HepG2 (cell line): ENCODE data around the gene CPXM1. TPM values are rescaled to one million over a fixed set of nuclear protein-coding genes. Genes with fewer than 3 reads are reported as not detected.

ENCODE experiments used
- CBX2 ChIP-seq, 2 experiments: fragments of 200-600 bp in 1 of 2; sonication (generic); formaldehyde crosslinking in 1 of 2; IDR thresholded peaks; 2 replicates each; pipeline versions ENCODE4 v1.7.0 to v1.8.1; 2018 to 2022; ENCODE audit warnings: low read depth in 2 of 2, low read length in 1 of 2, mild to moderate bottlenecking in 1 of 2, missing genetic modification reagents in 1 of 2
- HDAC2 ChIP-seq: sonication (generic); formaldehyde crosslinking; IDR thresholded peaks from 2 replicates; pipeline ENCODE4 v1.4.0; 2020; ENCODE audit warnings: missing genetic modification reagents
- IRF1 ChIP-seq: sonication (generic); formaldehyde crosslinking; IDR thresholded peaks from 2 replicates; pipeline ENCODE4 v1.4.0; 2020; ENCODE audit warnings: low read depth, mild to moderate bottlenecking, missing genetic modification reagents
- MAFK ChIP-seq, 2 experiments: IDR thresholded peaks in 1 of 2; conservative IDR thresholded peaks in 1 of 2; 2 replicates each; pipeline ENCODE4 v1.6.1; 2011; ENCODE audit warnings: improper control_type of control experiment in 2 of 2, low read length in 2 of 2
- RERE ChIP-seq: IDR thresholded peaks from 2 replicates; pipeline ENCODE4 v1.6.1; 2016; ENCODE audit warnings: low read depth, missing genetic modification reagents, missing compliant biosample characterization
- ZNF317 ChIP-seq: sonication (generic); formaldehyde crosslinking; IDR thresholded peaks from 2 replicates; pipeline ENCODE4 v1.5.0; 2020; ENCODE audit warnings: mild to moderate bottlenecking, missing genetic modification reagents
- ZNF468 ChIP-seq: sonication (generic); formaldehyde crosslinking; IDR thresholded peaks from 2 replicates; pipeline ENCODE4 v1.8.0; 2022; ENCODE audit warnings: mild to moderate bottlenecking, moderate library complexity, missing genetic modification reagents
- polyA plus RNA-seq, 8 experiments: library from polyadenylated mRNA; depleted of rRNA in 3 of 8; stranded (reverse) in 7 of 8; unstranded in 1 of 8; fragments of >200 nt; fragmentation: Illumina TruSeq in 4 of 8; extraction: Trizol in 4 of 8; gene quantifications; 2 replicates each; pipeline versions ENCODE4 v1.2.1 to v1.2.3, GENCODE V29; 2011 to 2016; ENCODE audit warnings: low read depth in 4 of 8, missing spikeins in 1 of 8, mixed read lengths in 1 of 8; ENCODE audit not compliant: insufficient read depth in 1 of 8
- total RNA-seq, 5 experiments: library from RNA; depleted of rRNA; stranded (reverse); fragments of >200 nt; fragmentation: Illumina TruSeq; extraction: Trizol; gene quantifications; 2 replicates each; pipeline ENCODE4 v1.2.3, GENCODE V29; 2016; ENCODE audit warnings: low read depth in 1 of 5
- TF ChIP-seq, protein P1 (sequence below): sonication (generic); formaldehyde crosslinking; IDR thresholded peaks from 2 replicates; pipeline ENCODE4 v1.4.0; 2020; ENCODE audit warnings: mild to moderate bottlenecking, missing genetic modification reagents
- TF ChIP-seq, protein P2 (sequence below): IDR thresholded peaks from 2 replicates; pipeline ENCODE4 v1.6.1; 2016; ENCODE audit warnings: mild to moderate bottlenecking
- TF ChIP-seq, protein P3 (sequence below): sonication (generic); formaldehyde crosslinking; IDR thresholded peaks from 2 replicates; pipeline ENCODE4 v1.4.0; 2020; ENCODE audit warnings: missing genetic modification reagents, mild to moderate bottlenecking, borderline replicate concordance

CPXM1 gene
- total and polyA plus RNA-seq, 2 of the 13 experiments (the other 11 are each of a cell fraction or from before 2014, with no cell fraction given): 0.07 TPM; not detected in 1

DNA sequence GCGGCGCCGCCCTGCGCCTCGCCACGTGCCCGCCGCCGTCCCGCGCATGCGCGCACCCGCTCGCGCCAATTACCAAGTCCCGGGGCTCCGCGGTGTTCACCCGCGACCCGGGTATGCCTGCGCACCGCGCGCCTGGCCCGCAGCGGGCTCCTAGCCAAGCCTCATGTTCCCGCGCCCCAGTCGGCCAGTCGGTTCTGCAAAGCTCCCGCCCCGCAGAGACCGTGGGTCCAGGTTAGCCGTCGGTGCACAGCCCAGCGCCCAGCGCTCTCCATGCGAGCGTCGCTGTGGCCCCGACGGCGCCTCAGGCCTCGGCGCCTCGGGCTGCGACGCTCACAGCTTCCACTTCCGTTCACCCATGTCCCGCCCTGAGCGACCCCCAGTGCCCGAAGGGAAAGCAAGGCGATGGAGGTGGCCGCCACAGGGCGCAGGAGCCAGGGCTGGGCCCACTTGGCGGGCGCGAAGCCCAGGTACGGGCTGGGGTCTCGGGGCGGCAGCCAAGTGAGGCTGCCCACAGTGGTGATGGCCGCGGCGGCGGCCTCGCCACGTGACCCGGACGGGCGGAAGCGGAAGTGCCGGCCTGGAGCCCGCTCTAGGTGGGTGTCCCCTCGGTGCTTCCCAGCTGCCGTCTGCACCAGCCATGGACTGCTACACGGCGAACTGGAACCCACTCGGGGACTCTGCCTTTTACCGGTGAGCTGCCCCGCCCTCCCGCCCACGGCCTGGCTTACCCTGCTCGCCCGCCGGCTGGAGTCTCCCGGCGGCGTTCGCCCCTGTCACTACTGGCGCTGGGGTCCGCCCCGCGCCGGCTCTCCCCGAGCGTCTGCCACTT, 39.9 kb upstream of the CPXM1 start, which contains the start of the genes PCED1A and VPS16 (continued):
- TF ChIP-seq RERE (no peak), IRF1 (CRISPR knock-in tag) (peak; percentile 68; the same call in 1 of the 2 replicates), ZNF468 (CRISPR knock-in tag) (peak; percentile 81; the same call in 1 of the 2 replicates), HDAC2 (CRISPR knock-in tag) (peak; percentile 59), ZNF317 (peak; percentile 83), CBX2 (IDR thresholded peaks at IDR 0.05; ENCODE audit: low read depth, low read length) (no peak), CBX2 (CRISPR knock-in tag; IDR thresholded peaks at IDR 0.05; ENCODE audit: low read depth) (no peak; the same call in 1 of the 2 replicates), MAFK (conservative IDR thresholded peaks at IDR 0.05 in 1 of 2, IDR thresholded peaks at IDR 0.05 in 1 of 2; ENCODE audit: low read length in 2 of 2) (no peak)
- TF ChIP-seq, protein P1, sequence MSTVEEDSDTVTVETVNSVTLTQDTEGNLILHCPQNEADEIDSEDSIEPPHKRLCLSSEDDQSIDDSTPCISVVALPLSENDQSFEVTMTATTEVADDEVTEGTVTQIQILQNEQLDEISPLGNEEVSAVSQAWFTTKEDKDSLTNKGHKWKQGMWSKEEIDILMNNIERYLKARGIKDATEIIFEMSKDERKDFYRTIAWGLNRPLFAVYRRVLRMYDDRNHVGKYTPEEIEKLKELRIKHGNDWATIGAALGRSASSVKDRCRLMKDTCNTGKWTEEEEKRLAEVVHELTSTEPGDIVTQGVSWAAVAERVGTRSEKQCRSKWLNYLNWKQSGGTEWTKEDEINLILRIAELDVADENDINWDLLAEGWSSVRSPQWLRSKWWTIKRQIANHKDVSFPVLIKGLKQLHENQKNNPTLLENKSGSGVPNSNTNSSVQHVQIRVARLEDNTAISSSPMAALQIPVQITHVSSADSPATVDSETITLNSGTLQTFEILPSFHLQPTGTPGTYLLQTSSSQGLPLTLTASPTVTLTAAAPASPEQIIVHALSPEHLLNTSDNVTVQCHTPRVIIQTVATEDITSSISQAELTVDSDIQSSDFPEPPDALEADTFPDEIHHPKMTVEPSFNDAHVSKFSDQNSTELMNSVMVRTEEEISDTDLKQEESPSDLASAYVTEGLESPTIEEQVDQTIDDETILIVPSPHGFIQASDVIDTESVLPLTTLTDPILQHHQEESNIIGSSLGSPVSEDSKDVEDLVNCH: peak; percentile 77; the same call in 1 of the 2 replicates
- TF ChIP-seq, protein P2, sequence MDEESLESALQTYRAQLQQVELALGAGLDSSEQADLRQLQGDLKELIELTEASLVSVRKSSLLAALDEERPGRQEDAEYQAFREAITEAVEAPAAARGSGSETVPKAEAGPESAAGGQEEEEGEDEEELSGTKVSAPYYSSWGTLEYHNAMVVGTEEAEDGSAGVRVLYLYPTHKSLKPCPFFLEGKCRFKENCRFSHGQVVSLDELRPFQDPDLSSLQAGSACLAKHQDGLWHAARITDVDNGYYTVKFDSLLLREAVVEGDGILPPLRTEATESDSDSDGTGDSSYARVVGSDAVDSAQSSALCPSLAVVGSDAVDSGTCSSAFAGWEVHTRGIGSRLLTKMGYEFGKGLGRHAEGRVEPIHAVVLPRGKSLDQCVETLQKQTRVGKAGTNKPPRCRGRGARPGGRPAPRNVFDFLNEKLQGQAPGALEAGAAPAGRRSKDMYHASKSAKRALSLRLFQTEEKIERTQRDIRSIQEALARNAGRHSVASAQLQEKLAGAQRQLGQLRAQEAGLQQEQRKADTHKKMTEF: peak; percentile 99
- TF ChIP-seq, protein P3, sequence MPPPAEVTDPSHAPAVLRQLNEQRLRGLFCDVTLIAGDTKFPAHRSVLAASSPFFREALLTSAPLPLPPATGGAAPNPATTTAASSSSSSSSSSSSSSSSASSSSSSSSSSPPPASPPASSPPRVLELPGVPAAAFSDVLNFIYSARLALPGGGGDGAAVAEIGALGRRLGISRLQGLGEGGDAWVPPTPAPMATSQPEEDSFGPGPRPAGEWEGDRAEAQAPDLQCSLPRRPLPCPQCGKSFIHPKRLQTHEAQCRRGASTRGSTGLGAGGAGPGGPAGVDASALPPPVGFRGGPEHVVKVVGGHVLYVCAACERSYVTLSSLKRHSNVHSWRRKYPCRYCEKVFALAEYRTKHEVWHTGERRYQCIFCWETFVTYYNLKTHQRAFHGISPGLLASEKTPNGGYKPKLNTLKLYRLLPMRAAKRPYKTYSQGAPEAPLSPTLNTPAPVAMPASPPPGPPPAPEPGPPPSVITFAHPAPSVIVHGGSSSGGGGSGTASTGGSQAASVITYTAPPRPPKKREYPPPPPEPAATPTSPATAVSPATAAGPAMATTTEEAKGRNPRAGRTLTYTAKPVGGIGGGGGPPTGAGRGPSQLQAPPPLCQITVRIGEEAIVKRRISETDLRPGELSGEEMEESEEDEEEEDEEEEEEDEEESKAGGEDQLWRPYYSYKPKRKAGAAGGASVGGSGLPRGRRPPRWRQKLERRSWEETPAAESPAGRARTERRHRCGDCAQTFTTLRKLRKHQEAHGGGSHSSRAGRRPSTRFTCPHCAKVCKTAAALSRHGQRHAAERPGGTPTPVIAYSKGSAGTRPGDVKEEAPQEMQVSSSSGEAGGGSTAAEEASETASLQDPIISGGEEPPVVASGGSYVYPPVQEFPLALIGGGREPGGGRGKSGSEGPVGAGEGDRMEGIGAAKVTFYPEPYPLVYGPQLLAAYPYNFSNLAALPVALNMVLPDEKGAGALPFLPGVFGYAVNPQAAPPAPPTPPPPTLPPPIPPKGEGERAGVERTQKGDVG (CRISPR knock-in tag): 0 out of 2 replicates have a peak, but pooled peaks have one; percentile 87
